Islet of Langerhans (tissue), 1 donor: ENCODE data around the gene ACYP1.

Experiments
- FAIRE-seq: peaks from one replicate; lab custom pipeline; 2011; peaks lifted over from hg19 to GRCh38; lab: Jason Lieb, UNC

The ACYP1 gene

GRCh38 chr14:75040507-75040906 lies 23.3 kb downstream of the ACYP1 start:
- FAIRE-seq = no peak

DNA sequence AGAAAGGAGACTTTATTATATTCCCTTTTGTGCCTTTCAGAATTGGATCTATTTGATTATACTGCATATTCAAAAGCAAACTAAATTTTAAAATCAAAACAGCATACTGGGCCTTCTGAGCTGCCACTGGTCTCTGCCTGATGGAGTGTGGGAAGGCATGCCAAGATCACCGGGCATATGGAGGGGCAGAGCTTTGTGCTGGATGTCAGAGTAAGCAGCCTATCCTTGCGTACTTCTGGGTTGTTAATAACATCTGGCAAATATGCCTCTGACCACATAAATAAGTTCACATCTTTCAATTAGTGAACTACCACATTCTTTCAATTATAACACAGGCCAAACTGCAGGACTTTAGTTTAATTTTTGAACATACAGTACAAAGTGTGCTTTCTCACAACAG lies 30.9 kb downstream of the ACYP1 start:
- no peak for FAIRE-seq

- FAIRE-seq = no peak
Measured at GRCh38 chr14:75030147-75030546, 33.7 kb downstream of the ACYP1 start.

GRCh38 chr14:75025876-75026275 lies 37.9 kb downstream of the ACYP1 start:
- no peak for FAIRE-seq

DNA sequence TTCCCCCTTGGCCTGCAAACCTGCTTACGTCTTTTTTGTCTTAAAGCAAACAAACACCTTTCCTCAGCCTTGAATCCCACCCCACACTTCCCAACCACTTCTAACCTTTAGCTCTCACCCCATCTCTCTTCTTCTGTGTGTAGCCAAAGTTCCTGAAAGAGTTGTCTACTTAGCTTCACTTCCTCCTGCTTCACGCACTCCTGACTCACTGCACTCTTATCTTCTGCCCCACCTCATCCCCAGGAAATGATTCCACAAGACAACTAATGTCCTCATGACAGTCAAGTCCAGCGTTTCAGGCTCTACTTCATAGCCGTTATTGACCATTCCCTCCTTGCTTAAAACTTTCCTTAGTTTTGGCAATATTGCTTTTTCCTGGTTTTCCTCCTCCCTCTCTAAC lies 38.7 kb downstream of the ACYP1 start:
- no peak for FAIRE-seq

- FAIRE-seq = no peak
Measured at GRCh38 chr14:75023108-75023507, 40.7 kb downstream of the ACYP1 start.

DNA sequence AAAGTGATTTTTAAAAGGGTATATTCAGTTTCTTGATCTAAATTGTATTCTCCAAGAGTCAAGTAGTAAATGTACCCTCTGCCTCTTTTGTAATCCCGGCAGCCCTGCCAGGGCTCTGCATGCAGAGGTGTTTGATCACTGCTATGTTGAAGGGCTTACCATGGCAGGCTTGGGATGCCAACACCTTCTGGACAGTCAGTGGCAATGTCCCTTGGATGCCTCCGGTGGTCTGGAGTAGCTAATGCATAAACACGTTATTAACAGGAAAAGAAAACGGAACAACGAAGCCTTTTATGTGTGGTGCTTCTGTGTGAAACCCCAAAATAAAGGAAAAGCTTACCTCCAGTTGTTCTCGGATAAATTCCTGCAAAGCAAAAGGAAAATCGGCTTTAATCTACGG lies 41.2 kb downstream of the ACYP1 start:
- FAIRE-seq = no peak

- no peak for FAIRE-seq
Measured at GRCh38 chr14:75018694-75019093, 45.1 kb downstream of the ACYP1 start.

- no peak for FAIRE-seq
Measured at GRCh38 chr14:75016815-75017214, 47.0 kb downstream of the ACYP1 start.

DNA sequence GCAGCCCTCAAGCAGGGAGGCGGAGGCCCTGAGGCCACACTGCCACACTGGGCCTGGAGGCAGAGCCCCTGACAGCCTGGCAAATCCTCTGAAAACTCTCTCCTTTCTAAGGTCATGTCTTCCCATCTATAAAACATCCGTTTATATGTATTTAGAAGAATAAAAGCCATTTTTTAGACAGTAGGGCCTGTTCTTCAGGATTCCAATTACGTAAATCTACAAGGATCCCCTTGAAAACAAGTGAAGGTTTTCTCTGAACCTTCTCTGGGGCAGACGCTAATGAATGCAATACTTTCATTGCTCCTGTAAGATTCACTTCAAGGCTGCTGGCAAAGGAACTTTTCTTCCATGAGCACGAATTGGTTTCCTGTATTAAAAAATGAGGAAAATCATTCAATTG lies 48.3 kb downstream of the ACYP1 start:
- FAIRE-seq = no peak

- FAIRE-seq = no peak
Measured at GRCh38 chr14:75013290-75013689, 50.5 kb downstream of the ACYP1 start.

- FAIRE-seq = no peak
Measured at GRCh38 chr14:75011356-75011994, 52.3 kb downstream of the ACYP1 start.

DNA sequence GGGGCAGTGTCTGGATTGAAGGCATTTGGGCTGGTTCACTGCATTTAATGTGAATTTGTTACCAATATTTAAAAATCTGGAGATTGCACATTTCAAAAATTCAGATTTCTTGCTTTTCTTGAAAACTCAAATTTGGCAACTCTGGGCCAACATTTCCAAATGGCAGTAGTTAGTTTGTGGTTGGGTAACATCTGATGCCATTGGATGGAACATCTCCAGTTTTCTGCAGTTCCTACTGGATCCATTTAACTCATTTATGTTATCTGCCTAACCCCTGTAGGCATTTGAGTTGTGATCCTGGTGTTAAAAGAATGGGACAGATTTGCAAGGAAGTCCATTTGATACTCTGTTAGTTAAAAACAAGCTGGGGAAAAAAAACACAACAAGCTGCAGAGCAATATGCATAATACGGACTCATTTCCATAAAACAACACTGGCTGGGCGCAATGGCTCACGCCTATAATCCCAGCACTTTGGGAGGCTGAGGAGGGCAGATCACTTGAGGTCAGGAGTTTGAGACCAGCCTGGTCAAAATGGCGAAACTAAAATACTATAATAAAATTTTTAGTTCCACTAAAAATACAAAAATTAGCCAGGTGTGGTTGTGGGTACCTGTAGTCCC lies 53.2 kb downstream of the ACYP1 start:
- no peak for FAIRE-seq

DNA sequence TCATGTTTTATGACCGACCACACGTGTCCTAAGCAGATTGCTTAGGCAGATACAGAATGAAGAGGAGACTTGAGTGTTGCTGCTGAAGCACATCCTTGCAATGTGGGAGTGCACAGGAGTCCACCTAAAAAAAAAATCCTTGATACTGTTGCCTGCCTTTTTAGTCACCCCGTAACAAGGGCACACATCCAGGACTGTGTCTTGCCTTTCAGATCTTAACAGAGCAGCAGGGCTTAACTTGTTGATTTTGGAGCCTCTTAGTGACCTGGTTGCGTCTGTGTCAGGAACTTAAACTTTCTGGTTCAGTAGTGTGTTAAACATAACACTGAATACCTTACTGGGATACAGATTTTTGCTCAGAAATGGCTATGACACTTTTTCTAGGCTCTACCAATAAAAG lies 54.6 kb downstream of the ACYP1 start:
- FAIRE-seq = no peak

GRCh38 chr14:75005357-75005756 lies 58.5 kb downstream of the ACYP1 start:
- FAIRE-seq = no peak

- FAIRE-seq = no peak
Measured at GRCh38 chr14:75003250-75004027, 60.4 kb downstream of the ACYP1 start.
